ENCODE results near the gene SECISBP2. TPM values are rescaled to one million over a fixed set of nuclear protein-coding genes. Genes with fewer than 3 reads are reported as not detected.

SECISBP2 gene
- total RNA-seq, 2 donors from 2014 or later, result 54.7 to 65.6 TPM

- H3K9me3 ChIP-seq, result no peaks in the 10 kb centered on the region
- no peak overlapping the region for H3K27ac ChIP-seq
- DNase-seq, result no peak
- H3K4me1 ChIP-seq, result no peaks in the 10 kb centered on the region
- no peak for ATAC-seq
- WGBS, 2 donors, result 88 to 95% methylated on average over 5 of the region's 5 CpGs
- no peak overlapping the region for H3K4me3 ChIP-seq
- TF ChIP-seq CTCF (IDR thresholded peaks at IDR 0.05) (no peak), POLR2A (IDR thresholded peaks at IDR 0.05) (no peak)
- no peaks in the 10 kb centered on the region for H3K27me3 ChIP-seq
- peaks cover 5 to 43% of the 10 kb centered on the region in 2 donors for H3K36me3 ChIP-seq (replicated peaks in 1 of 2; ENCODE audit: insufficient read depth in 1 of 2, low read depth in 2 of 2)
- intact Hi-C loops (cut with DNase I), result loop anchor here (10.0 kb wide), 1 partner anchor 49 kb away; no protein-coding TSS in a partner anchor
Measured at GRCh38 chr9:89345476-89345875, 27.2 kb downstream of the SECISBP2 start.

- H3K27ac ChIP-seq, result no peak overlapping the region
- no peak for TF ChIP-seq POLR2A (IDR thresholded peaks at IDR 0.05)
- TF ChIP-seq CTCF (IDR thresholded peaks at IDR 0.05), result no peak
- DNase-seq, result no peak
- H3K27me3 ChIP-seq, result no peaks in the 10 kb centered on the region
- no peak for ATAC-seq
- no peak overlapping the region for H3K4me3 ChIP-seq
- H3K4me1 ChIP-seq, result no peaks in the 10 kb centered on the region
- no peaks in the 10 kb centered on the region for H3K9me3 ChIP-seq
- intact Hi-C loops (cut with DNase I), result loop anchor here (10.0 kb wide), 1 partner anchor 48 kb away; no protein-coding TSS in a partner anchor
- H3K36me3 ChIP-seq (replicated peaks in 1 of 2; ENCODE audit: insufficient read depth in 1 of 2, low read depth in 2 of 2), result peaks cover 5 to 52% of the 10 kb centered on the region in 2 donors
- 90 to 93% methylated on average over 8 to 9 of the region's 9 CpGs for WGBS, 2 donors
Measured at GRCh38 chr9:89346696-89347095, 28.4 kb downstream of the SECISBP2 start.

GRCh38 chr9:89347651-89348050 lies 29.4 kb downstream of the SECISBP2 start:
- Histone ChIP-seq H3K36me3 (replicated peaks in 1 of 2; ENCODE audit: insufficient read depth in 1 of 2, low read depth in 2 of 2) (peaks cover 5 to 56% of the 10 kb centered on the region in 2 donors), H3K4me1 (no peaks in the 10 kb centered on the region), H3K27me3 (no peaks in the 10 kb centered on the region), H3K4me3 (no peak overlapping the region), H3K9me3 (no peaks in the 10 kb centered on the region), H3K27ac (no peak overlapping the region)
- TF ChIP-seq POLR2A (IDR thresholded peaks at IDR 0.05) (no peak), CTCF (IDR thresholded peaks at IDR 0.05) (no peak)
- ATAC-seq (no peak), DNase-seq (no peak)
- WGBS, 2 donors, result 98 to 100% methylated on average over 2 to 5 of the region's 5 CpGs
- intact Hi-C loops (cut with DNase I), result loop anchor here (10.0 kb wide), 1 partner anchor 47 kb away; no protein-coding TSS in a partner anchor

- Histone ChIP-seq H3K9me3 (no peaks in the 10 kb centered on the region), H3K27ac (no peak overlapping the region), H3K27me3 (no peaks in the 10 kb centered on the region), H3K4me3 (no peak overlapping the region), H3K4me1 (no peaks in the 10 kb centered on the region), H3K36me3 (replicated peaks in 1 of 2; ENCODE audit: insufficient read depth in 1 of 2, low read depth in 2 of 2) (peaks cover 5 to 61% of the 10 kb centered on the region in 2 donors)
- ATAC-seq (no peak), DNase-seq (no peak)
- intact Hi-C loops (cut with DNase I), result loop anchor here (10.0 kb wide), 1 partner anchor 45 kb away; no protein-coding TSS in a partner anchor
- TF ChIP-seq CTCF (IDR thresholded peaks at IDR 0.05) (no peak), POLR2A (IDR thresholded peaks at IDR 0.05) (no peak)
- WGBS, 2 donors, result 92 to 93% methylated on average over 4 to 6 of the region's 6 CpGs
Measured at GRCh38 chr9:89349607-89350006, 31.3 kb downstream of the SECISBP2 start.

GRCh38 chr9:89350988-89351557 lies 32.8 kb downstream of the SECISBP2 start:
- no peaks in the 10 kb centered on the region for H3K4me1 ChIP-seq
- ATAC-seq (no peak), DNase-seq (no peak)
- peaks cover 5 to 63% of the 10 kb centered on the region in 2 donors for H3K36me3 ChIP-seq (replicated peaks in 1 of 2; ENCODE audit: insufficient read depth in 1 of 2, low read depth in 2 of 2)
- intact Hi-C loops (cut with DNase I), result no loop called here
- no peak overlapping the region for H3K4me3 ChIP-seq
- no peak overlapping the region for H3K27ac ChIP-seq
- TF ChIP-seq POLR2A (IDR thresholded peaks at IDR 0.05) (no peak), CTCF (IDR thresholded peaks at IDR 0.05) (no peak)
- no peaks in the 10 kb centered on the region for H3K9me3 ChIP-seq
- no peaks in the 10 kb centered on the region for H3K27me3 ChIP-seq
- 17 to 64% methylated on average over 1 to 2 of the region's 2 CpGs for WGBS, 2 donors

Measured in body of pancreas (tissue), 4 donors.